DMS 273 (cell line): Measurements from ENCODE around the gene TM4SF4.
A peak's percentile ranks its signal among the peaks of the same experiment; 100 is the strongest.
"Not testable (repeated sequence)": the region's sequence is repeated elsewhere in the genome, so short reads cannot be mapped to it uniquely, and the experiment has no call there.

Experiments used
- DNase-seq: peaks from one replicate; lab custom pipeline; 2025; ENCODE audit not compliant: unreplicated experiment; lab: John Stamatoyannopoulos, UW

Gene TM4SF4, protein sequence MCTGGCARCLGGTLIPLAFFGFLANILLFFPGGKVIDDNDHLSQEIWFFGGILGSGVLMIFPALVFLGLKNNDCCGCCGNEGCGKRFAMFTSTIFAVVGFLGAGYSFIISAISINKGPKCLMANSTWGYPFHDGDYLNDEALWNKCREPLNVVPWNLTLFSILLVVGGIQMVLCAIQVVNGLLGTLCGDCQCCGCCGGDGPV

DNA sequence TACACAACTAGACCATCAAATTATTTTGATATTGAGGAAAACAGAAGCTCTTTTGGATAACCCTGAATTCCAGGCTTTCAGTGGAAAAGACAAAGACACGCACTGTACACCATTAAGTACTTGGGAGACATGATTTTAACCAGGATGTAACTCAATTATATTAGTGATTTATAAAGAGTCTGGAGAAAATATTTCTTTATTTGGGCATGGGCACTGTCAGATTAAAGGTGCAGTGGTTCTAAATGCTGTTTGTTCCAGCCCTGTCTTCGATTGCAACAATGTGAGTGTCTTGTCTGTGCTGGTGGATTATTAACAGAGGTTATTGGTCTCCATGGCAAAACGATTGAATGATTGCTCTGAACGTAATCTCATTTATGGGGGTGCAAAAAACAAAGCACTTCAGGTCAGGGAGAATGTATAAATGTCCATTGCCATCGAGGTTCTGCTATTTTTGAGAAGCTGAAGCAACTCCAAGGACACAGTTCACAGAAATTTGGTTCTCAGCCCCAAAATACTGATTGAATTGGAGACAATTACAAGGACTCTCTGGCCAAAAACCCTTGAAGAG, at the start of gene TM4SF4:
Gene TM4SF4, plus strand, starts transcription at position 448 of the 568 bp plus-strand sequence. CDS start 181 bp downstream, outside the sequence.
- no peak for DNase-seq

DNA sequence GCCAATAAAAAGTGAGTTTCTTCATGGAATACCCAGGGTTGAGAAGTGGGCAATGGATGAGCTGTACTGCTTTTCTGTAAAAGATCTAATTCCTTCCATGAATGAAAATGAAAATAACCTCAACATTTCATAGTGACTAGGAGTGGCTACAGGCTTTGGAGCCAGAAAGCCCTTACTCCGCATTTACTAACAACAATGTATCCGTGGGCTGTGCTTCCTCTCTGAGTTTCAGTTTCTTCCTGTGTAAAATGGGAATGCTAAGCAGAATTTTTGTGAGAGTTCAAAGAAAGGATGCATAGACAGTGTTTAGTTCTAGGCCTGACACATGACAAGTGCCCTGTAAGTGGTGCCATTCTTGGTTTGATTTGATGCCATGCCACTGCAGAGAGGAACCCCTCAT, 49.6 kb upstream of the TM4SF4 start:
- no peak for DNase-seq

DNA sequence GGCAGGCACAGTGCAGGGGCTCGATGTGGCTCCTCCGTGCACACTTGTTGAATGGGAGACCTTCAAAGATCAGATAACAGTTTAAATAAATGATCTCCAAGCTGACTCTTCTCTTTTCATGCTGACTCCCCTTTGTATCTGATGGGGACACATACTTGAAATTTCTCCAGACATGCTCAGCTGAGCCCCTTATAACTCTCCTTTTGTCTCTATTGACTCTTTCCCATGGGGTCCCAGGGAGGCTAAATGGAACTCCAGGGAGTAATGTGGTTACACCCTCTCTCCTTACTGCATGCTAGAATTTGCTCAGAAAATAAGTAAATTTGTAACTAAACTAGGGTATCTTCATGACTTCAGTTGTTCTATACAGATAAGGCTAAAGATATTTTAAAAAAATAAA, 48.2 kb upstream of the TM4SF4 start:
- no peak for DNase-seq

DNA sequence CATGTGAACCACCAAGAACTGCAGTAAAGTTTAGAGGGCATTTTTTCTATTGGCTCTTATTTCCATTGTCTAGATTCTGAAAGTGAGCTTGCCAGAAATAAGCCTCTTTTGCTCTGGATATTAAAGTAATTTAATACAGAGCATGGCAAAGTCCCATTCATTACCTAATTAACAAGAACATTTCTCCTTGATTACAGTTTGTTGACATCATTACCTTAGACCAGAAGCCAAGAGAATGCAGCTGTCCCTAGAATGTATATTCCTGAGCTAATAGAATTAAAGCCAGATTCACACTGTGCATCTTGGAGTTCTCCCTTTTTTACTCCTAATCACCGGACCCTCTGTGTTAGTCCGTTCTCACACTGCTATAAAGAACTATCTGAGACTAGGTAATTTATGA, 46.4 kb upstream of the TM4SF4 start:
- peak; percentile 14 for DNase-seq

DNA sequence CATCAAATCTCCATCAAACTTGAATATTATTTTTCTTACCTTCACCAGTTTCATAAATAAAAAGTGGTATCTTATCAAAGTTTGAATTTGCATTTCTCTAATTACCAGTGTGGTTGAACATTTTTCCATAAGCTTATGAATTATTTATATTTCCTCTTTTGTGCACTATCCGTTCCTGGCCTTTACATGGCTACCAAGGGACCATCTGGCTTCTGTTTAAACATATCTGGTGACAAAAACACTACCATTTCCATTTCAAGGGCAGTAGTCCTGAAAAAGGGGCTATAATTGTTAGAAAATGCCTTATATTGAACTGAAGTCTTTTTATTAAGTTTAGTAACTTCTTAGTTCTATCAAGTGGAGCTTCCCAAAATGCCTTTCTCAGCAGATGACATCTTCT, 44.3 kb upstream of the TM4SF4 start:
- DNase-seq: peak; percentile 64

DNA sequence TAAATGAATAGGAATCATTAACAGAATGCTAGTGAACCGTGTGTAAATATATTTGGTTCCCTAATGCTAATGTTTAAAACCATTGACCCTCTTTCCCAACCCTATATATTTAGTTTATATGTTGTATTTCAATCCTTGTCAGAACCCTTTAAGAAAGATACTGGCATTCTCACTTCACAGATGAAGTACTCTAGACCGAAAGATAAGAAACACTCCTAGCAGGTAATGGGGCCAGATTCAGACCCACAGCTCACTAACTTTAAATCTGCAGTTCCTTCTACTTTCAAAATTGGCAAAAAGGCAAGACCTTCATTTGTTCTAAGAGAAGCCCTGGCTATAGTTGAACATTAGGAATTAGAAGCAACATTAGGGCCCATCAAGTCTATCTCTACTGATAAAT, 42.3 kb upstream of the TM4SF4 start:
- DNase-seq: no peak

DNA sequence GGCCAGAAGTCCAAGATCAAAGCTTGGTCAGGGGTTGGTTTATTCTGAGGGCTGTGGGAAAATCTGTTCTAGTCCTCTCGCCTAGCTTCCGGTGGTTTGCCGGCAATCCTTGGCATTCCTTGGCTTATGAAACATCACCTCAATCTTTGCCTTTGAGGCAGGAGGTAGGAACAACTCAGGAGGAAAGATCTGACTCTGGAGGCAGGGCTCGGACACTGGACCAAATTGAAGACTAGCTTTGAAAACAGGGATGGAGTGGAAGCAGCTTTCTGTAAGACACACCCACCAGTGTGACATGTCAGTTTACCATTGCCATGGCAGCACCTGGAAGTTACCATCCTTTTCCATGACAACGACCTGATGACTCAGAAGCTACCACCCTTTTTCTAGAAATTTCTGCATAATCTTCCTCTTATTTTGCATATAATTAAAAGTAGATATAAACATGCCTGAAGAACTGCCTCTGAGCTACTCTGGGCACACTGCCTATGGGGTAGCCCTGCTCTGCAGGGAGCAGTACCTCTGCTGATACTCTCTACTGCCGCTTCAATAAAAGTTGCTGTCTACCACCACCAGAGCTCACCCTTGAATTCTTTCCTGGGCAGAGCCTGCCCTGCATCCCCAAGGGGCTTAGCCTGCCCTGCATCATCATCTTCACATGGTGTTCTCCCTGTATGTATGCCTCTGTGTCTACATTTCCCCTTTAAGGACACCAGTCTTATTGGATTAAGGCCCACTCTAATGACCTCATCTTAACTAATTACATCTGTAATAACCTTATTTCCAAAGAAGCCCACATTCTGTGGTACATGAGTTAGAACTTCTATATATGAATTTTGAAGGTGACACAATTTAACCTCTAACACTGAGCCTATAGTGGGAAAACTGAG, 38.3 kb upstream of the TM4SF4 start:
- DNase-seq: no peak

DNA sequence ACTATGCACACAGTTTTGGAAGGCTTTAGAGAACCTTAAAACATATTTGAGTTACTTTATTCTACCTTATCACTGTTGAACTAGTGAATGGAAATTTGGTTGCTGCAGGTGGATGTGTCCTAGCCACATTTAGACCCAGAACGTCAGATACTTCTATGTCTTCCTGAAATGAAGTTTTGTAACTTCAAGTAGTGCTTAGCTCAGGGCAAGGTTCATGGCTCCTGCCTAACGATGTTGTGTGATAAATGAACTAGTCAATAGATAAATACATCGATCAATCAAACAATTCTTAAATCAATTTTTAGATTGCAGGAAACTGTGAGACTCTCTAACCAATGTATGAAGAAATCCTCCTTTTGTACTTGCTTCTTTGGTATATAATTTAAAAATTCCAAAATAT, 37.2 kb upstream of the TM4SF4 start:
- no peak for DNase-seq

DNA sequence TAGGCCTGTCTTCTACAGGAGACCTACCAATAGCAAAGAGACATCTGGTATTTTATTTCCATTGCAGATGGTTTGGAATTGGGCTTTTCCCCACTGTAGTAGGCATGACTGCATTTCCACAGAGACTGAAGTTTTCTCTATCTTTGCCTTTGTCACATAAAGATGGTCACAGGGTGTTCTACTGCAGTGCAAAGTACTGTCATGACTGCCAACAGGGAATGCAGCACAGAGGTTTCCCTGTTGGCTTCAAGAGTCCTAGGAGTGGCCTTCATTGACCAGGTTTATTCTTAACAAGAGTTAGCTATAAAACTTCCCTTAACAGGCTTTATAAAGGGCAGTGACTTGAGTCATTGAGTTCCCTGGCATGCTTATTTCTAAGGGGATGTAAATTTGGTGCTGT, 36.8 kb upstream of the TM4SF4 start:
- DNase-seq: no peak

DNA sequence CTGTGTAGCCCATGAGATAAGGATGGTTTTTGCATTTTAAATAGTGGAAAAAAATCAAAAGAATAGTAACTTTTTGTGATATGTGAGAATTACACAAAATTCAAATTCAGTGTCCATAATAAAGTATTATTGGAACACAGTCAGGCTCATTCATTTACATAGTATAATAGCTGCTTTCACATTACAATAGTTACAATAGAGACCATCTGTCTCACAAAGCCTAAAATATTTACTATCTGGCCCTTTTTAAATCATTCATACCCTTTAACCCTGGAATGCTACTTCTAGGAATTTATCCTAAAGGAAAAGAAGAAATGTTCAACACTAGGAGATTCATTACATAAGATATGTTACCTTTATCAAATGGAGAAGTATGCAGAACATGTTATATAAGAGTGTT, 35.5 kb upstream of the TM4SF4 start:
- DNase-seq: no peak

DNA sequence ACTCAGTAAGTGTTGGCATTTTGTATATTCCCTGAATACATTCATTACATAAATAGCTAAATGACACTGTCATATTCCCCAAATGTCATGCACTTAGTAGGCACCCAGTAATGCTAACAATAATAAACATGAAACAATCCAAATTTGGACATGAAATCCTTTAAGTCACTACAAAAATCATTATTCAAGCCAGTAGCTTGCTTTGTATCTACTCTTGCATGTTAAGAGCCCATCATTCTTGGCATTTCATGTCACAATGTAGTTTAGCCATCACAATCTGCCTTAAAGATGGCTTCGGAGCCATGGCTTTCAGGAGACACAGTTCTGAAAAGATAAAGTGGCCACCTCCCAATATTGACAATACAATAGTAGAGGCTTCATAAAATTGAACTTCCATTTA, 32.9 kb upstream of the TM4SF4 start:
- no peak for DNase-seq

DNA sequence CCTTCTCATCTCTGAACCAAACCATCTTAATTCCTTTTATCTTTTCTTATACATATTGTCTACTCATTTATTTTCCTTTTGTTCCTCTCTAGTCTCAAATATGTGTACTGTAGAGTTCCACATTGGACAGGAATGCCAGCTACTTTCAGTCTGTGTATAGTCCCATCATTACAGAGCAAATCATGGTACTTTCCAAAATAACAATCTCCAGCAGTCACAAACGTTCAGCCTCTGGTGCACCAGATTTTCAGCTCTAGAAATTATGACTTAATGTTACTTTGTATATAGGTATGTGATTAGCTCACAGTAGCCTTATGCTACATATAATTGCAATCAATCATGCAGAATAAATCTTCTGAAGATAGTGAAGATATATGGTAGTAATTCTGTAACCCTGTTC, 32.5 kb upstream of the TM4SF4 start:
- peak; percentile 17 for DNase-seq

DNA sequence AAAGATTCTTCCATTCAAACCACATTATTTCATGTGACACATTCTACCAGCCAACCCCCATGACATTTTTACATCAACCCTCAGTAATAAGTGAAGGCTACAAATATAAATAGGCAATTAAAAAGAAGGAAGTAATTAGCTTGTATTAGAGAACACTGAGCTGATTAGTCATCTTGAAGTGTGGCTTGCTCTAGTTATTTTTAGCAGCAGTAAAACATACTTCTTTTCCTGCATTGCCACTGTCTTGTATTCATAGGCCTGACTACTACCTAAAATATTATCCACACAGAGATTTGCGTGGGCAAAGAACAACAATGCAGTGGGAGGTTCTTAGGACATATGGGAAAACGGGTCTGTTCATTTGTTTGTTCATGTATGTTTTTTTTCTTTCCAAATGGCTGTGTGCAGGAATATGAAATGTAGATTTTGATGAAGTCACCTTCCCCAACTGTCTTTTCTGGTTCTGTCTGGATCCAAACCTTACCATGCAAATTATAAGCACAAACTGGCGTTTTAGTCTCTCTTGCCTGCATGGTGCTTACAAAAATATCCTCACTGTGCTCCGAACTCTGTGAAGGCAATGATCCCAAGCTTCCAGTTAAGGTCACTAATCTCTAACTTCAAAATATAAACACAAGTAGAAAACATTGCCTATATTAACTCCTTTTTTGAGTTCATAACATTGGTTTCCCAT, 31.5 kb upstream of the TM4SF4 start:
- peak; percentile 31 for DNase-seq

DNA sequence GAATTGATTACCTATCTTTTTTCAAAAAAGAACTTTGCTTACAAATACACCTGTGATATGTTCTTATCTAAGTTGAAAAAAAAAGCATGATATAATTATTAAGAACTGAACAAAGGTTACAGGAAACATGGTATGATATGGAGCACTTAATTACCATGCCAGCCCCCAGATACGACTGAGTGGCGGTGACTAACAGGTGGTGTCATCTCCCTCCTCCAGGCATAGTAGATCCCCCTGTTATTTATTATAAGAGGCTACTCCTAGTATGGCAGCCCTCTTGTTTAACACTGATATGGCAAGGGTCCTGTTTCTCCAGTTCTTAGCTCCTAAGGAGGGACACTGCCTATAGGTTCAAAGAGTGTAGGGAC, 31.0 kb upstream of the TM4SF4 start:
- peak; percentile 13 for DNase-seq

DNA sequence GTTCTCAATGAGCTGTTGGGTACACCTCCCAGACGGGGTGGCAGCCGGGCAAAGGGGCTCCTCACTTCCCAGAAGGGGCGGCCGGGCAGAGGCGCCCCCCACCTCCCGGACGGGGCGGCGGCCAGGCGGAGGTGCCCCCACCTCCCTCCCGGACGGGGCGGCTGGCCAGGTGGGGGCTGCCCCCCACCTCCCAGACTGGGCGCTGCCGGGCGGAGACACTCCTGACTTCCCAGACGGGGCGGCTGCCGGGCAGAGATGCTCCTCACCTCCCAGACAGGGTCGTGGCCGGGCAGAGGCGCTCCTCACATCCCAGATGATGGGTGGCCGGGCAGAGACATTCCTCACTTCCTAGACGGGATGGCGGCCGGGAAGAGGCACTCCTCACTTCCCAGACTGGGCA, 29.6 kb upstream of the TM4SF4 start:
- not testable (repeated sequence) for DNase-seq

DNA sequence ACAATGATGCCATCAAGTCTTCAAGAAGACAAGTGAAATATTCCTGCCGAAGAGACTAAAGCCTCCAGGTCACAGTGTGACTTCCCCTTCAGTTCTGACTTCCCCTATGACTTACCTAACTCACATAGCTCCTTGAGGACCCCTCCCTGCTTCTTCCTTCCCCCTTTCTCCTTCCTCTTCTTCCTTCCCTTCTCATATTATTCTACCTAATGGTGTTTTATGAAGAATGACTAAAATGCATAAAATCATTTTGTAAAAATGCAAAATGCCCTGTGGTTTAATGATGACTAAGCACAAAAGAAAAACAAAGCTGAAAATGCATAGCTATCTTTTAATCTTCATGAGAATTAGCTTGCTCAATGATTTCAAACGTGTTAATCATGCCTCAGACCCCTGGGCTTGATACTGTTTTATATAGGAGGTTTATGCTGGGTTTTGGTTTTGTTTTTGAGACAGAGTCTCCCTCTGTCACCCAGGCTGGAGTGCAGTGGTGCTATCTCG, 26.1 kb upstream of the TM4SF4 start:
- no peak for DNase-seq

DNA sequence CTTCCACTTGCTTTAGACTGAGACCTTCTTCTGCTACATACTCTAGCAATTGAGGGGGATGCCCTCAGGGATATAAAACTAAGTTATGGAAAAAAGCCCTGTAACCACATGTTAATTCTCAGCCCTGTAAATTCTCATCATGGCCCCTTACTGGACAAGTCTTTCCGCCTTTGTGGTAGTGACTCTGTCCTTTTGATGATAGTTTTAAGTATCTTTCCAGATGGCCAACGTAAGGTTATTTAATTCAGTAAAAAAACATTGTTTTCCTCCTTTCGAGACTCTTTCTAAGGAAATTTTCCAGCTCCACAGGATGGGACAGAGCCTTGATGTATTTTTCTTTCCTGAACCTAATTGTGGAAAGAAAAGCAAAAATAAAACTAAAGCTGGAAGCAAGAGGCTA, 25.3 kb upstream of the TM4SF4 start:
- DNase-seq: no peak

DNA sequence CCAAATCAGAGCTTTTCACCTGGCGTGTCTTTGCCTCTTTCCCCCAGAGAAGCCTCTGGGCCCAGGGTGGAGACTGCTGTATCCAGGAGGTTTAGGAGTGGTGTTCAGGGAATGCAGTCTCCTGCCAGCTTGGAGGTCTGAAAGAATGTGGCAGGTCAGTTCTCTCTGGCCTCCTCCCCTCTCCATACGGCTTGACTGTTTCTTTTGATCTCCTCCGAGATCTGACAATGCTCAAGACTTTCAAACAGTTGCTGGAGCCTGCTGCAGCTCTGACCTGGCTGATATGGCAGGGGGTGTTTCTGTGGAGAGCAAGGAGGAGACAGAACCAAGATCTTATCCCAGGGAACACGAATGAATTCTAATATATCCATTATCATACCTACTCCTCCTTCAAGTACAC, 24.7 kb upstream of the TM4SF4 start:
- DNase-seq: no peak

DNA sequence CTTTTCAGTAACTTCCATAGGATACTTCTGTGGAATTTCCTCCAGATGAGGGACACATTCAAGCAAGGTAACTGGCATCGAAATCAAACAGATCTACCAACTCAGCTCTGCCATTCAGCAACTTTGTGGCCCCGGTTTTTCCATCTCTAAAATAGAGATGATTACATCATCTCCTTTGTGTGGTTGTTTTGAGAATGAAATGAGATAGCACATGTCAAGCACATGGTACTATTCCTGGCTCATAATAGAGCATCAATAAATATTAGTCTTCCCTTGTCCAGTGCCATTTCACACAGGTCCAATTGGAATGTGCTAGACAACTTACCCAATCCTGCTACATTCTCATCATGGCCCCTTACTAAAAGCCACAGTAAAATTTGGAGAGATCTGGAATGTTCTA, 24.2 kb upstream of the TM4SF4 start:
- DNase-seq: no peak

DNA sequence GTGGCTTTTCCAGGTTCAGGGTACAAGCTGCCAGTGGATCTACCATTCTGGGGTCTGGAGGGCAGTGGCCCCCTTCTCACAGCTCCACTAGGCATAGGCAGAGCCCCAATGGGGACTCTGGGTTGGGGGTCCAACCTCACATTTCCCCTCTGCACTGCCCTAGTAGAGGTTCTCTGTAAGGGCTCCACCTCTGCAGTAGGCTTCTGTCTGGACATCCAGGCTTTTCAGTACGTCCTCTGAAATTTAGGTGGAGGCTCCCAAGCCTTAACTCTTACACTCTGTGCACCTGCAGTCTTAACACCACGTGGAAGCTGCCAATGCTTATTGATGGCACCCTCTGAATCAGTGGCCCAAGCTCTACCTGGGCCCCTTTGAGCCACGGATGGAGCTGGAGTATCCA, 22.5 kb upstream of the TM4SF4 start:
- DNase-seq: peak; percentile 32

DNA sequence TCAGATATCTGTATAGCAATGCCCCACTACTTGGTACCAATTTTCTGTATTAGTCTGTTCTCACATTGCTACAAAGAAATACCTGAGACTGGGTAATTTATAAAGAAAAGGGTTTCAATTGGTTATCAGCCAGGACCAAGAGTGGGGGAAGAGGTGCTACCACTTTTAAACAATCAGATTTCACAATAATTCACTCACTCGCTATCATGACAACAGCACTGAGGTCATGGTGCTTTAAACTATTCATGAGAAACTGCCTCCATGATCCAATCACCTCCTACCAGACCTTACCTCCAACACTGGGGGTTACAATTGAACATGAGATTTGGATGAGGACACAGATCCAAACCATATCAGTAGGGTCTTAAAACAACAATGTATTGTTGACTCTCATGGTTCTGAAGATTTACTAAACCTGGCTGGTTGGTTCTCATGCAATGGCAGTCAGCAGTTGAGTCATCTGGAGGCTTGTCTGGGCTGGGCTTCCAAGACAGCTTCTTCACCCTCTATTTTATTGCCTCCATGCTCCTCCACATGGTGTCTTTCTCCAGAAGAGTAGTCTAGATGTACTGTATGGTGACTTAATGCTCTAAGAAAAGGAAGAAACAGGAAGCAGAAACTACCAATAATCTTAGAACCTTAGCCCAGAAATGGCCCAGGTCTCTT, 21.2 kb upstream of the TM4SF4 start:
- DNase-seq: no peak
